H9 (cell line): ENCODE results near the gene SPACA5. TPM values are rescaled to one million over a fixed set of nuclear protein-coding genes. Genes with fewer than 3 reads are reported as not detected.

Experiments
- DNase-seq: peaks from one replicate; pipeline ENCODE4 v3.0.0-alpha.2; 2017
- H2AFZ ChIP-seq: one replicate; pipeline ENCODE4 v1.6.1; 2013; ENCODE audit warnings: mild to moderate bottlenecking, low read length, control low read depth, moderate library complexity
- H2AK5ac ChIP-seq: 2 replicates; pipeline ENCODE4 v1.6.1; 2013; ENCODE audit warnings: low read length, control low read depth, mixed read lengths; ENCODE audit not compliant: insufficient read length
- H2BK120ac ChIP-seq: one replicate; pipeline ENCODE4 v1.6.1; 2013; ENCODE audit warnings: low read depth, mild to moderate bottlenecking, low read length, control low read depth, inconsistent platforms; ENCODE audit not compliant: poor library complexity, severe bottlenecking
- H2BK12ac ChIP-seq: 2 replicates; pipeline ENCODE4 v1.6.1; 2013; ENCODE audit warnings: low read length, control low read depth, mixed read lengths, low read depth; ENCODE audit not compliant: insufficient read length
- H2BK15ac ChIP-seq: 2 replicates; pipeline ENCODE4 v1.6.1; 2013; ENCODE audit warnings: low read depth, low read length, control low read depth
- H2BK20ac ChIP-seq: one replicate; pipeline ENCODE4 v1.6.1; 2013; ENCODE audit warnings: low read depth, mild to moderate bottlenecking, low read length, control low read depth, inconsistent platforms; ENCODE audit not compliant: poor library complexity, severe bottlenecking
- H2BK5ac ChIP-seq: 2 replicates; pipeline ENCODE4 v1.6.1; 2013; ENCODE audit warnings: low read length, control low read depth, mixed read lengths; ENCODE audit not compliant: insufficient read length
- H3K14ac ChIP-seq: 2 replicates; pipeline ENCODE4 v1.6.1; 2013; ENCODE audit warnings: low read length, control low read depth; ENCODE audit not compliant: insufficient read depth
- H3K18ac ChIP-seq: 2 replicates; pipeline ENCODE4 v1.6.1; 2013; ENCODE audit warnings: low read depth, mild to moderate bottlenecking, mixed read lengths, low read length, control low read depth; ENCODE audit not compliant: insufficient read length
- H3K23ac ChIP-seq: 2 replicates; pipeline ENCODE4 v1.6.1; 2013; ENCODE audit warnings: low read length, control low read depth, mixed read lengths, low read depth; ENCODE audit not compliant: insufficient read length
- H3K23me2 ChIP-seq: 2 replicates; pipeline ENCODE4 v1.6.1; 2013; ENCODE audit warnings: low read depth, mild to moderate bottlenecking, mixed read lengths, low read length, control low read depth; ENCODE audit not compliant: insufficient read length, poor library complexity, severe bottlenecking
- H3K27ac ChIP-seq: 2 replicates; pipeline ENCODE4 v1.5.1; 2013; ENCODE audit warnings: low read length, control low read depth, mixed read lengths, low read depth; ENCODE audit not compliant: insufficient read length
- H3K27me3 ChIP-seq: 2 replicates; pipeline ENCODE4 v1.6.1; 2013; ENCODE audit warnings: low read length, control low read depth, inconsistent platforms; ENCODE audit not compliant: insufficient read depth
- H3K4ac ChIP-seq: 2 replicates; pipeline ENCODE4 v1.6.1; 2013; ENCODE audit warnings: low read depth, mild to moderate bottlenecking, control low read depth, inconsistent platforms, low read length, moderate library complexity
- H3K4me1 ChIP-seq: 2 replicates; pipeline ENCODE4 v1.6.1; 2013; ENCODE audit warnings: low read length, control low read depth, inconsistent platforms; ENCODE audit not compliant: insufficient read depth
- H3K4me2 ChIP-seq: 2 replicates; pipeline ENCODE4 v1.6.1; 2013; ENCODE audit warnings: low read length, control low read depth, mixed read lengths; ENCODE audit not compliant: insufficient read length, insufficient read depth
- H3K56ac ChIP-seq: 2 replicates; pipeline ENCODE4 v1.6.1; 2013; ENCODE audit warnings: low read depth, mild to moderate bottlenecking, mixed read lengths, low read length, control low read depth; ENCODE audit not compliant: insufficient read length
- H3K79me1 ChIP-seq: 2 replicates; pipeline ENCODE4 v1.6.1; 2013; ENCODE audit warnings: low read depth, mild to moderate bottlenecking, moderate library complexity, low read length, control low read depth, inconsistent platforms; ENCODE audit not compliant: insufficient read depth, poor library complexity, severe bottlenecking
- H3K79me2 ChIP-seq: 2 replicates; pipeline ENCODE4 v1.6.1; 2013; ENCODE audit warnings: low read length, control low read depth, inconsistent platforms; ENCODE audit not compliant: insufficient read depth
- H3K9ac ChIP-seq: 2 replicates; pipeline ENCODE4 v1.6.1; 2013; ENCODE audit warnings: low read length, control low read depth, mixed read lengths; ENCODE audit not compliant: insufficient read length; ENCODE audit errors: extremely low read depth
- H3K9me3 ChIP-seq: one replicate; pipeline ENCODE4 v1.6.1; 2013; ENCODE audit warnings: low read depth, low read length, inconsistent platforms; ENCODE audit not compliant: control insufficient read depth
- H3T11ph ChIP-seq: one replicate; pipeline ENCODE4 v1.6.1; 2013; ENCODE audit warnings: mild to moderate bottlenecking, low read length, control low read depth, inconsistent platforms
- H4K20me1 ChIP-seq: one replicate; pipeline ENCODE4 v1.6.1; 2013; ENCODE audit not compliant: control insufficient read depth, insufficient read length, insufficient read depth
- H4K5ac ChIP-seq: 2 replicates; pipeline ENCODE4 v1.6.1; 2013; ENCODE audit warnings: low read depth, mild to moderate bottlenecking, mixed read lengths, low read length, control low read depth; ENCODE audit not compliant: insufficient read length
- H4K8ac ChIP-seq: replicated peaks from 2 replicates; pipeline ENCODE4 v1.6.1; 2013; ENCODE audit warnings: low read length, control low read depth, mixed read lengths, low read depth; ENCODE audit not compliant: insufficient read length
- H4K91ac ChIP-seq: 2 replicates; pipeline ENCODE4 v1.6.1; 2013; ENCODE audit warnings: low read depth, mild to moderate bottlenecking, moderate library complexity, mixed read lengths, low read length, control low read depth; ENCODE audit not compliant: insufficient read length
- H3K27ac Mint-ChIP-seq, 3 experiments: 2 replicates in 2 of 3; 3 replicates in 1 of 3; pipeline ENCODE4 v1.8.0; 2020 to 2021; ENCODE audit warnings: mixed read lengths in 3 of 3, mild to moderate bottlenecking in 1 of 3, moderate library complexity in 1 of 3
- H3K27me3 Mint-ChIP-seq: 2 replicates; pipeline ENCODE4 v1.8.0; 2021; ENCODE audit warnings: low read depth, mild to moderate bottlenecking, moderate library complexity, mixed read lengths
- H3K36me3 Mint-ChIP-seq, 3 experiments: 2 replicates in 2 of 3; 3 replicates in 1 of 3; pipeline ENCODE4 v1.8.0; 2020 to 2021; ENCODE audit warnings: low read depth in 3 of 3, mixed read lengths in 3 of 3; ENCODE audit not compliant: insufficient read depth in 1 of 3
- H3K4me1 Mint-ChIP-seq, 2 experiments: 2 replicates each; pipeline ENCODE4 v1.8.0; 2020; ENCODE audit warnings: mixed read lengths in 2 of 2
- H3K4me3 Mint-ChIP-seq, 2 experiments: 2 replicates in 1 of 2; 3 replicates in 1 of 2; pipeline ENCODE4 v1.8.0; 2020 to 2021; ENCODE audit warnings: mild to moderate bottlenecking in 2 of 2, mixed read lengths in 2 of 2, moderate library complexity in 1 of 2
- H3K9me3 Mint-ChIP-seq, 2 experiments: 2 replicates in 1 of 2; 3 replicates in 1 of 2; pipeline ENCODE4 v1.8.0; 2020; ENCODE audit warnings: mild to moderate bottlenecking in 2 of 2, mixed read lengths in 2 of 2, moderate library complexity in 1 of 2
- CTCF ChIP-seq: fragments of 200-600 bp; sonication (generic); conservative IDR thresholded peaks from 3 replicates; pipeline ENCODE4 v1.8.0; 2021; ENCODE audit warnings: antibody characterized with exemption, mild to moderate bottlenecking
- WGBS: extraction: QIAGEN DNeasy Blood & Tissue Kit; methylation state at CpG from one replicate; pipeline ENCODE4 v1.1.7; 2013; ENCODE audit warnings: missing lambda C conversion rate, low lambda C conversion rate, mixed read lengths; ENCODE audit not compliant: insufficient read length; ENCODE audit errors: extremely low coverage; 5-methylcytosine and 5-hydroxymethylcytosine counted together
- total RNA-seq: library from RNA; stranded (reverse); gene quantifications from 2 replicates; pipeline ENCODE4 v1.2.1, GENCODE V29; 2021

The SPACA5 gene
- total RNA-seq, 1 experiment from 2014 or later: not detected

GRCh38 chrX:47973235-47973634, 33.6 kb upstream of the SPACA5 start:
- Histone ChIP-seq H3K23me2 (no peaks in the 10 kb centered on the region), H4K5ac (no peak overlapping the region), H2BK15ac (no peak overlapping the region), H2BK120ac (no peak overlapping the region), H3K79me1 (no peaks in the 10 kb centered on the region), H4K8ac (no peak overlapping the region), H3K4me1 (no peaks in the 10 kb centered on the region), H3T11ph (no peak overlapping the region), H3K27me3 (no peaks in the 10 kb centered on the region), H2AK5ac (no peak overlapping the region), H3K79me2 (no peaks in the 10 kb centered on the region), H3K9me3 (peaks cover 88% of the 10 kb centered on the region), H3K4me2 (no peak overlapping the region), H4K20me1 (no peaks in the 10 kb centered on the region), H3K56ac (no peak overlapping the region), H2BK5ac (no peak overlapping the region), H4K91ac (no peak overlapping the region), H2BK12ac (no peak overlapping the region), H3K23ac (no peak overlapping the region), H3K14ac (no peak overlapping the region), H3K9ac (no peak overlapping the region), H2BK20ac (no peak overlapping the region), H3K18ac (no peak overlapping the region), H3K27ac (no peak overlapping the region), H2AFZ (no peak overlapping the region), H3K4ac (no peak overlapping the region)
- Mint-ChIP-seq H3K27ac (no peak overlapping the region), H3K9me3 (peaks cover 91 to 93% of the 10 kb centered on the region in 2 experiments), H3K4me1 (no peaks in the 10 kb centered on the region), H3K4me3 (no peak overlapping the region), H3K36me3 (peaks cover 59 to 63% (median 59%) of the 10 kb centered on the region in 3 experiments), H3K27me3 (peaks cover 2% of the 10 kb centered on the region; the same call in 1 of the 2 replicates)
- TF ChIP-seq CTCF: no peak
- DNase-seq: no peak
- no CpG with 5 or more reads among the region's 3 CpGs for WGBS
